Astrocyte of the hippocampus (primary cell): ENCODE data around the gene ASB14.

Experiments
- DNase-seq: peaks from one replicate; pipeline ENCODE4 v3.0.0; 2011; ENCODE audit warnings: low read depth, low spot score

ASB14 gene

DNA sequence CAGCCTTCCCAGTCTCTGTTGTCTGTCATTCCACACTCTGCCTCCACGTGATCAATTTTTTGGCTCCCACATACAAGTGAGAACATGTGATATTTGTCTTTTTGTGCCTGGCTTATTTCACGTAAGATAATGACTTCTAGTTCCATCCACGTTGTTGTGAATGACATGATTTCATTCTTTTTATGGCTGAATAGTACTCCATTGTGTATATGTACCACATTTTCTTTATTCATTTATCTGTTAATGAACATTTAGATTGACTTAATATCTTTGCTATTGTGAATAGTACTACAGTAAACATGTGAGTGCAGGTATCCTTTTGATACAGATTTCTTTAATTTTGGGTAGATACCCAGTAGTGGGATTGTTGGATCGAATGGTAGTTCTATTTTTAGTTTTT is 31.4 kb downstream of the ASB14 start:
- DNase-seq: no peak

DNA sequence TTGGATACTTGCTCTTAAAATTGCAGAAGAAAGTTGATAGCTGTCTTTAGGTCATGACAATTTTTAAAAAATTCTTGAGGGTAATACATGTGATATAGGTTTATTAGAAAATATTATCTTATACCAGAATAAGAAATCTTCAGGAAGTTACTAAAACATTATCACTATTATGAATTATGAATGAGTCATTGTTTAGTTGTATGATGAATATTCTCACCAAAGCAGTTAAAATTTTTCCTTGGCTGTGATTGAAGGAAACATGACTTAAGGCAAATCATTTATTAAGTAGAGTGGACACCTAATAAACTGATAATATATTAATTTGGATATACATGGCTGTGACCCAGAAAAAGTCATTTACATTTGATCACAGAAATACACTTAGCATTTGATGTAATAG is 34.8 kb downstream of the ASB14 start:
- no peak for DNase-seq

DNA sequence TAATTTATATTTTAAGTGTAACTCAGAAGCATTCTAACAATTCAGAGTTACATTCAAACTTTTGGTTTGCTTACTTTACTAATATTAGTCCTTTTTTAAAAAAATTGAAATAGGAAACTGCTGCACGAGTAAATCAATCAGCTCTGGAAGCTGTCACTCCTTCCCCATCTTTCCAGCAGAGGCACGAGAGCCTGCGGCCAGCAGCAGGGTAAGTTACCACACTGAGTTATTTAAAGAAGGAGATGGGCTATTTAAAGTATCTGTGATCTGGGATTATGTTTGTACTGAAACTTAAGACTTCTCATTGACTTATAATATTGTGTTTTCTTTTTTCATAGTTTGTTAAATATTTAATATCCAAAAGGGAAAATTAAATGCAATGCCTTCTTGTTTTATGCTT is 35.6 kb downstream of the ASB14 start:
- no peak for DNase-seq

DNA sequence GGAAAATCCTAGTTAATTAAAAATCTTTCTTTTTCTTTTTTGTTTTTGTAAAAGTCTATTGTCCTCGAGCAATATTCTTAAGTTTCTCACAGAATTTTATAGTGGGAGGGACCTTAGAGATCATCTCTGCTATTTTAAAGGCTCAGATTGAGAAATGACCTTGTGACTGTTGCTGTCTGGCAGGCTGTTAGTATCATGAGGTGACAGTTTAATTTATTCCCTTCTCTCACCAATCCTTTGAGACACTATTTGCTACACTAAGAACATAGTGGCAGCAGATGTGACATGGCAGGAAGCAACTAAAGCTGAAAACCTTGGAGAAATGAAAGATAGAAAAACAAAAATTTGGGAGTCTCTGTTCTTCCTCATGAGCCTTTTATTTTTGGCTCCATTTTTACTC is 40.1 kb downstream of the ASB14 start:
- no peak for DNase-seq

DNA sequence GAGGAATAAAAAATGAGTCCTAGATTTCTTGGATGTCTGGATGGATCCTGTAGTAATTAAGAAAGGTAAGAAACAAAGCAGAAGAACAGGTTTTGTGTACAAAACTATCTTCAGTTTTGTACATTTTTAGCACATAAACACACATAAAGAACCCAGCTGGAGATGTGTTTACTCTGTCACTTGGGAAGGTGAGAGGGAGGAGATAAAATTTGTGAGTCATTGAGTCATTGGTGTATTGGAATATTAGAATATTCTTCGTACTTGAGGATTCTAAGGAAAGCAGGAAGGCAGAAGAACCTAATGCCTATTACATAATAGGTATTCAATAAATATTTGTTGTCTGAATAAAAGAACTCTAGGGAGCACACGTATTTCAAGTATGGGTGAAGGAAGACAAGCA is 47.5 kb downstream of the ASB14 start:
- DNase-seq: no peak

DNA sequence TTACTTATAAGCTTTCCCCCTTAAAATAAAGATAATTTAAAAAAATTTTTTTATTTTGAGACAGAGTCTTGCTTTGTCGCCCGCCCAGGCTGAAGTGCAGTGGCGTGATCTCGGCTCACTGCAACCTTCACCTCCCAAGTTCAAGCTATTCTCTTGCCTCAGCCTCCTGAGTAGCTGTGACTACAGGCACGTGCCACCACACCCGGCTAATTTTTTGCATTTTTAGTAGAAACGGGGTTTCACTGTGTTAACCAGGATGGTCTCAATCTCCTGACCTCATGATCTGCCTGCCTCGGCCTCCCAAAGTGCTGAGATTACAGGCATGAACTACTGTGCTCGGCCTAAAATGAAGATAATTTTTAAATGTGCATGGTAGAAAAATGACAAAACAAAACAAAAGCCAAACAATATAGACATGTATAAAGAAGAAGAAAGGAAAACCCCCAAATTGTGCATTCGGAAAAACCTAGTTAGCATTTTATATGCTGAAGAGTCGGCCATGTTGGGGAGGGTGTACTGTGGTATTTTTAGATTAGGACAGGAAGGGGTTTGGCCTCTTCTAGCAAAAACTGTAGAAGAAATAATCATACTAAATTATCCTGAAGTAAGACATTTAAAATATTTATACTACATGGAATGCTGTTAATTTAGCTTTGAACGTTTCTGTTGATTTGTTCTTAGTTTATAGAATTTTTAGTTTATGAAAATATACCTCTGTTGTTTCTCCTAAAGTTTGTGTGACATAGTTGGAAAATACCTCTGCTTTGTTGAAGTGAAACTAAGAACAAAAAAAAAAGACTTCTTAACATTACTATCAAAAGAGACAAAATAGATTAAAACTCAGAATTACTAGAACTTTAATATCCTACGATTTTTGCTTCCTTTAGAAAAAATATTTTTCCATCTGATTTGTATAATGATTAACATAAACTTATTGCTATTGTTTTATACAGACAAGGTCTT is 57.6 kb downstream of the ASB14 start:
- no peak for DNase-seq

DNA sequence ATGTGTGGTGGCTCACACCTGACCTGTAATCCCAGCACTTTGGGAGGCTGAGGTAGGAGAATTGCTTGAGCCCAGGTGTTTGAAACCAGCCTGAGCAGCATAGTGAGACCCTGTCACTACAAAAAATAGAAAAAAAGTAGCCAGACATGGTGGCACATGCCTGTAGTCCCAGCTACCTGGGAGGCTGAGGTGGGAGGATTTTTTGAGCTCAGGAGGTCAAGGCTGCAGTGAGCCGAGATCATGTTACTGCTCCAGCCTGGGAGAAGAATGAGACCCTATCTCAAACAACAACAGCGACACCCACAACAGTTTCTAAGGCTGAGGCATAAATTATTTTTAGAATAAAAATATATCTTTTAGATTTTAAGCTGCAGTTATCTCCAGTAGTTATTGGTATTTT is 58.7 kb downstream of the ASB14 start:
- no peak for DNase-seq

DNA sequence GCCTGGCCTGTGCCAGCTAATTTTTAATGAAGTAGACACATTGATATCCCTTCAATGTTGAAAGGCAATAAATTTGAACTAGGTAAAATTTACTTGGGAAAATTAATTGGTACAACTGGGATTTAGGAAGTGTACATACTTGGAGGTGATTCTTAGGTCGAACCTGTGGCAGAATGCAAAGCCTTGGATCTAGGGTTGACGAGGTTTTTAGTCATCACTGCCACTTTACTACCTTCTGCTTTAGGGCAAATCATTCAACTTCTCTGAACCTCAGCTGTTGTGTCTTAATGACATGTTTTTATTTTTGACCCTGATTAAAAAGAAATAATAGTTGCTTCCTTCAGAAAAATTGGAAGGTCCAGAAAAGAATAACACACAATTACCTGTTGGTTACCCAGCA is 62.5 kb downstream of the ASB14 start:
- no peak for DNase-seq

DNA sequence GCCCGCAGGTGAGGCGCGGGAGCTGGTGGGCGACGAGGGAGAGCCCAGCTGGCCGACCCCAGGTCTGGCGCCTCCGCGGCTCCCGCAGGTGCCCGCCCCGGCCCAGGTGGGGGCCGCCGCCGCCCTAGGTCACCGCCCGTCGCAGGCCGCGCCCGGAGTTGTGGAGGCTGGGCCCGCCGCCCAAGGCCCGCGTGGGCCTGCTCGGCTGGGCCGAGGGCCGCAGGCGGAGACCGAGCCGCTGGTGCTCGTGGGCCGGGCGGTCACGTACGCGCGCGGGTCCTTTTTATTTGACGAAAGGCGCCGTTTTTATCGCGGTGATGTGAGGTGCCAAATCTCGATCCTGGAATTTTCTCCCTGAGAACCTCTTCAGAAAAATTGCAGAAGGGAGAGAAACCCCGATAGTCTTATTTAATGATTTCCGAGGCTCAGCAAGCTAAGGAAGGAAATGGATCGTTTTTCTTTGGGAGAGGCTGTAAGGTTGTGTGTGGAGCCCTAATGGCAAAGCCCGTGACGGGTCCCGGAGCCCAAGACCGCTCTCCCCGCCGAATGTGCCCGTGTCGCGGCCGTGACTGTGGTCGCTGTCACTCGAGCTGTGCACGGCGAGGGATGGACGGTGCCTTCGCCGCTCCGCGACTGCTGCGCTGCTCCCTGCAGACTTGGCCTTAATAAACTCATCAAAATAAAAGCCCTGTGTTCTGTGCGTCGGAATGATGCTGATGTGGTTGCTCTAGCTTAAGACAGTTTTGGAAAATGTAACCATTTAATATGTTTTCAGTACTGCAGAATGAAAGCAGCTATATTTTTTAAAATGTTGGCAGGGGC is 64.3 kb downstream of the ASB14 start:
- DNase-seq: peak; percentile 65

DNA sequence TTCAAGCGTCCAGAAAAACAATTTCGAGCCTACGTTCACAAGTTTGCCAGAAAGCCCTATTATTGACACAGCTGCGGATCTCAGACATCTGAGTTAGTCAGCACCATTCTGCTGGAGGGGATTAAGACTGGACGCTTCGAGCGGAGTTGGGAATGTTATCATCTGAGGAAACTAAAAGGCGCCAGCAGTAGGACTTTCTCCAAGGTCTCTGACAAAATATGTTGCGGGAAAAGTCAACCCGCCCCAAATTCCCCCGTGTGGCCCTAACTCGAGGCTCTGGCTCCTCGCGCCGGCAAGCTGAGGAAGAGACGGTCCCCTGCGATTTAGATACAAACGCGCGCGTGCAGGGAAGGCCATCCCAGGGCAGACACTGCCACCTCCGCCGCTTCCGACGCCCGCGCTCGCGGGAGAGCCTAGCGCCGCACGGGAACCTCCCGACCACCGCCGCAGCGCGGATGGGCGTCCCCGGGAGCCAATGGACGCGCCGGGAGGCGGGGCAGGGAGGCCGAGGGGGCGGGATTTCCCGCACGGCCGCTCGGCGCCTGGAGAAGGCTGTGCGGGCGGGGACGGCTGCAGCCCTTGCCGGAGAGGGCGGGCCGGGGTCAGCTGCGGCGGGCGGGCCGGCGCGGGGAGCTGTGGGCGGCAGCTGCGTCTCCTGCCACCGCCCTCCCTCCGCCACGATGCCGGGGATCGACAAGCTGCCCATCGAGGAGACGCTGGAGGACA is 65.1 kb downstream of the ASB14 start, which contains the start of gene APPL1:
APPL1 (plus strand) TSS at position 526 of the 726 bp plus-strand sequence; CDS start at position 681, 155 bp downstream.
- DNase-seq: peak; percentile 98

DNA sequence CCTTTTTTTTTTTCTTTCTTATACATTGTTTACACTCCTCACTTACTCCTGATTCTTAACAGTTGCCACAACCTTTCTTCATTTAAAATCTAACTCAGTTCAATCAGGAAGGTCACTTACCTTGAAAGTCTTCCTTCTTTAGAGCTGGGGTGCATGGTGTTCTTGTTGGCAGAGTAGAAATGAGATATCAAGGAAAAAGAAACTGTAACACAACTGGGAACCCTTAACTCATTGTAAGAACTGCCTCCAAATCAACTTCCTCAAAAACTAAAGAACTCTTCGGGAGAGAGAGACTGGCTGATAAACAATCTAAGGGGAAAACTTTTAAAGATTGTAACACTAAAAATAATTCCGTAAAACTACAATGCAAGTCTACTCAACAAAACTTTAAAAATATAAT is 66.3 kb downstream of the ASB14 start:
- DNase-seq: no peak

DNA sequence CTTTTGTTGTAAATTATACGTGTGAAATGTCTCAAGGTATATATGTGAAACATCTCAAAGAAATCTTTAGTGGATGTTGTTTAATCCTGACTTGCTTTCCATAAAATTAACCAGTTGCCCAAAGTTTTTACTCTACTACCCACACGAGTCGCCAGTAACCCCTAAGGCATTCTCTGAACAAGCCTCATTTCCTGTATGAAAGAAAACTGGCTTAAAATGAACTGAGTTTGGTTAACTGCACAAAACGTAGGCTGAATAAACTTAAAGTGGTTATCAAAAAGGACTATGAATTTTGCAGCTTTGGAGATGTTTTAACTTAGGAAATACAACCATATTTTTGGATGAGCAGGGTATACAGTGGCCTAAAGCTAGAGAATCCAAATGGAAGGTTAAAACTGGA is 67.6 kb downstream of the ASB14 start:
- no peak for DNase-seq

DNA sequence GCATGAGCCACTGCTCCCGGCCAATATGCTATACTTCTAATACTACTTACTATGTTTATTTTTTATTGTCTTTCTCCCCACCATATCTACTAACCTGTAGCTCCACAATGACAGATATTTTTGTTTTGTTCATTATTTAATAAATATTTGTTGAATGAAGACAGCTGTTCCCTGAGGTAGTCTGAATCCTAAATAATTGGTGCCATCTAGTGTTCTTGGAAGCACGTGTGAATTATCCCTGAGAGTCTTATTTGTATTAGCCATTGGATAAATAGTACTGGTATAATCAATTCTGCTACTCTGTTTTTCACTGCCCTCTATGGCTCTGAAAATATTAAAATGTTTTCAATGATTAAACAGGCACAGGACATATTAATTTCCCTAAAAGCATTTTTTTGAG is 70.6 kb downstream of the ASB14 start:
- peak; percentile 31 for DNase-seq
